ENCODE results near the gene SAMD8.
A peak's percentile ranks its signal among the peaks of the same experiment; 100 is the strongest.

SAMD8 gene

GRCh38 chr10:75146780-75147179, 35.3 kb downstream of the SAMD8 start:
- DNase-seq (ENCODE audit: low read depth) = no peak
- no peak overlapping the region for H3K4me3 ChIP-seq (ENCODE audit: low read length)
- no peak for TF ChIP-seq CTCF (conservative IDR thresholded peaks at IDR 0.05; ENCODE audit: low read length)

GRCh38 chr10:75150656-75151055, 39.2 kb downstream of the SAMD8 start:
- no peak for TF ChIP-seq CTCF (conservative IDR thresholded peaks at IDR 0.05; ENCODE audit: low read length)
- DNase-seq (ENCODE audit: low read depth) = no peak
- no peak overlapping the region for H3K4me3 ChIP-seq (ENCODE audit: low read length)

- no peak overlapping the region for H3K4me3 ChIP-seq (ENCODE audit: low read length)
- TF ChIP-seq CTCF (conservative IDR thresholded peaks at IDR 0.05; ENCODE audit: low read length) = no peak
- peak; percentile 22 for DNase-seq (ENCODE audit: low read depth)
Measured at GRCh38 chr10:75159519-75159918, 48.1 kb downstream of the SAMD8 start.

GRCh38 chr10:75165684-75166622, 54.5 kb downstream of the SAMD8 start:
- no peak overlapping the region for H3K4me3 ChIP-seq (ENCODE audit: low read length)
- no peak for TF ChIP-seq CTCF (conservative IDR thresholded peaks at IDR 0.05; ENCODE audit: low read length)
- peak; percentile 39 for DNase-seq (ENCODE audit: low read depth)

- DNase-seq (ENCODE audit: low read depth) = no peak
- no peak overlapping the region for H3K4me3 ChIP-seq (ENCODE audit: low read length)
- TF ChIP-seq CTCF (conservative IDR thresholded peaks at IDR 0.05; ENCODE audit: low read length) = no peak
Measured at GRCh38 chr10:75166623-75166972, 55.1 kb downstream of the SAMD8 start.

GRCh38 chr10:75168275-75168674, 56.8 kb downstream of the SAMD8 start:
- no peak for TF ChIP-seq CTCF (conservative IDR thresholded peaks at IDR 0.05; ENCODE audit: low read length)
- DNase-seq (ENCODE audit: low read depth) = no peak
- no peak overlapping the region for H3K4me3 ChIP-seq (ENCODE audit: low read length)

- no peak overlapping the region for H3K4me3 ChIP-seq (ENCODE audit: low read length)
- no peak for TF ChIP-seq CTCF (conservative IDR thresholded peaks at IDR 0.05; ENCODE audit: low read length)
- no peak for DNase-seq (ENCODE audit: low read depth)
Measured at GRCh38 chr10:75170215-75170614, 58.8 kb downstream of the SAMD8 start.

All from AG10803 (cell line).